PFSK-1 (cell line): ENCODE results near the gene KDM5A.

ENCODE experiments used
- FOXP2 ChIP-seq: optimal IDR thresholded peaks from 2 replicates; pipeline ENCODE3; 2011; ENCODE audit warnings: borderline replicate concordance, control low read depth, inconsistent platforms; ENCODE audit not compliant: insufficient read depth; ENCODE audit errors: extremely low read length, extremely low read depth
- POLR2AphosphoS5 ChIP-seq: IDR thresholded peaks from 2 replicates; pipeline ENCODE4 v1.6.1; 2012; ENCODE audit warnings: low read depth, mild to moderate bottlenecking, control low read depth, low read length, moderate library complexity
- REST ChIP-seq, 2 experiments: IDR thresholded peaks; 2 replicates each; pipeline versions ENCODE4 v1.6.1 to v1.8.0; 2011 to 2012; ENCODE audit warnings: low read depth in 2 of 2, low read length in 2 of 2, control low read depth in 1 of 2, inconsistent platforms in 1 of 2, mild to moderate bottlenecking in 1 of 2, moderate library complexity in 1 of 2; ENCODE audit not compliant: insufficient read depth in 1 of 2
- SIN3A ChIP-seq: IDR thresholded peaks from 2 replicates; pipeline ENCODE4 v1.6.1; 2012; ENCODE audit warnings: mild to moderate bottlenecking, low read length, moderate library complexity, borderline replicate concordance; ENCODE audit not compliant: insufficient read depth
- TAF1 ChIP-seq: IDR thresholded peaks from 2 replicates; pipeline ENCODE4 v1.6.1; 2012; ENCODE audit warnings: low read length, control low read depth, borderline replicate concordance; ENCODE audit not compliant: insufficient read depth

Gene KDM5A

GRCh38 chr12:257521-258321 lies 131.4 kb downstream of the KDM5A start:
- TF ChIP-seq POLR2AphosphoS5: no peak
- TF ChIP-seq FOXP2: no peak
- TF ChIP-seq TAF1: no peak
- TF ChIP-seq SIN3A: no peak
- TF ChIP-seq REST (IDR thresholded peaks at IDR 0.05; ENCODE audit: insufficient read depth in 1 of 2, low read depth in 2 of 2, low read length in 2 of 2): no peak

GRCh38 chr12:256958-257357 lies 132.2 kb downstream of the KDM5A start:
- no peak for TF ChIP-seq SIN3A
- TF ChIP-seq REST (IDR thresholded peaks at IDR 0.05; ENCODE audit: insufficient read depth in 1 of 2, low read depth in 2 of 2, low read length in 2 of 2): no peak
- TF ChIP-seq POLR2AphosphoS5: no peak
- TF ChIP-seq FOXP2: no peak
- no peak for TF ChIP-seq TAF1

DNA sequence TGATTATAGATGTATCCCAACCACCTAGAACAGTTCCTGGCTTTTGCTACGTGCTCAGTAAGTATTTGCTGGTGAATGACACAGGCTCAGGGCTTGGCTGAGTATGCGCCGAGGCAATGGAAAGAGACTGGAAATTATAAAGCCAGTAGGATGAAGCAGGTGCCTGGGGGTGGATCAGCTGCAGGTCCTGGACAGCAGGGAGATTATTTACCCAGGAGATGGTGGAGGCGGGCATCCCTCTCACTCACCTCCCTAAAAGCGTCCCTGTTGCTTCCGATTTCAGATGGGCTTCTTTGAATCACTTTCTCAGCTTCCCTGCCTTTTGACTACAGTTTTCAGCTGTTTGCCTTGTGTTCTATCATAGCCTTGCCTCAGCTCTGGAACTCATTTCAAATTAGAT lies 132.9 kb downstream of the KDM5A start:
- TF ChIP-seq TAF1 (no peak), REST (IDR thresholded peaks at IDR 0.05; ENCODE audit: insufficient read depth in 1 of 2, low read depth in 2 of 2, low read length in 2 of 2) (no peak), POLR2AphosphoS5 (no peak), SIN3A (no peak), FOXP2 (no peak)

DNA sequence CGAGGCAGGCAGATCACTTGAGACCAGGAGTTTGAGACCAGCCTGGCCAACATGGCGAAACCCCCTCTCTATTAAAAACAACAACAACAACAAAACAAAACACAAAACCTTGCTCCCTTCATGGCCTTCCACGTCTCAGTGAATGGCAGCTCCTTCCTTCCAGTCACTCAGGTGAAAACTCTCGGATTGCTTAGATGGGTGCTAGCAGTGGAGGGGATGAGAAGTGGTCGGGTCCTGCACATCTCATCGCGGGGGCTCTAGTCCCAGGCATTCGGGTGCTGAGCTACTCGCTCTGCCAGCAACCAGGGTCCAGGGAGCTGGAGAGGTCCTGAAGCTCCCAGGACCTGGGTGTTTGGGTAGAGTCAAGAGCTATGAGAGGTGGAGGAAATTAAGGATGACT lies 134.2 kb downstream of the KDM5A start:
- no peak for TF ChIP-seq SIN3A
- TF ChIP-seq TAF1: no peak
- TF ChIP-seq FOXP2: no peak
- TF ChIP-seq POLR2AphosphoS5: no peak
- TF ChIP-seq REST (IDR thresholded peaks at IDR 0.05; ENCODE audit: insufficient read depth in 1 of 2, low read depth in 2 of 2, low read length in 2 of 2): no peak

GRCh38 chr12:254039-254438 lies 135.1 kb downstream of the KDM5A start:
- TF ChIP-seq FOXP2 (no peak), TAF1 (no peak), REST (IDR thresholded peaks at IDR 0.05; ENCODE audit: insufficient read depth in 1 of 2, low read depth in 2 of 2, low read length in 2 of 2) (no peak), SIN3A (no peak), POLR2AphosphoS5 (no peak)
